Cardiac muscle cell (in vitro differentiated cells and primary cell): ENCODE data around the gene NHSL1. TPM values are rescaled to one million over a fixed set of nuclear protein-coding genes. Genes with fewer than 3 reads are reported as not detected.

Experiments used
- DNase-seq, 2 donors: peaks; one replicate each; pipeline versions ENCODE4 v3.0.0 to v3.0.0-alpha.2; 2010 to 2017; ENCODE audit warnings: low read depth in 1 of 2, low spot score in 1 of 2
- H3K27ac ChIP-seq: fragments of 200-600 bp; sonication (generic); 2 replicates; pipeline ENCODE4 v1.5.1; 2016
- H3K27me3 ChIP-seq: fragments of 200-600 bp; sonication (generic); 2 replicates; pipeline ENCODE4 v1.6.0; 2016; ENCODE audit warnings: control low read depth
- H3K36me3 ChIP-seq: fragments of 200-600 bp; sonication (generic); 2 replicates; pipeline ENCODE4 v1.5.1; 2016; ENCODE audit warnings: control low read depth
- H3K4me1 ChIP-seq: fragments of 200-600 bp; sonication (generic); 2 replicates; pipeline ENCODE4 v1.8.1; 2017; ENCODE audit warnings: low read depth, mild to moderate bottlenecking, mixed run types
- H3K4me3 ChIP-seq: fragments of 200-600 bp; sonication (generic); 2 replicates; pipeline ENCODE4 v1.5.1; 2016; ENCODE audit warnings: mild to moderate bottlenecking
- H3K9me3 ChIP-seq: fragments of 200-600 bp; sonication (generic); 2 replicates; pipeline ENCODE4 v1.5.1; 2017; ENCODE audit warnings: low read depth, mild to moderate bottlenecking, control low read depth
- polyA plus RNA-seq: library from polyadenylated mRNA; unstranded; fragments of >200 nt; fragmentation: Nextera tagmentation; extraction: Ambion mirVana; gene quantifications from 2 replicates; pipeline ENCODE4 v1.2.1, GENCODE V29; 2016
- total RNA-seq: library from RNA; depleted of rRNA; stranded (reverse); fragments of >200 nt; gene quantifications from 2 replicates; pipeline ENCODE4 v1.2.3, GENCODE V29; 2016
- TF ChIP-seq, protein P1 (sequence below): IDR thresholded peaks from 2 replicates; pipeline ENCODE4 v1.5.1; 2012; ENCODE audit warnings: low read depth, mild to moderate bottlenecking, low read length

NHSL1 gene
- total and polyA plus RNA-seq, 2 experiments from 2014 or later: 6.0 to 11.3 TPM

- DNase-seq: no peak
- no peaks in the 10 kb centered on the region for H3K4me1 ChIP-seq
- H3K9me3 ChIP-seq: no peaks in the 10 kb centered on the region
- H3K36me3 ChIP-seq: peaks cover 22% of the 10 kb centered on the region
- no peak overlapping the region for H3K4me3 ChIP-seq
- no peaks in the 10 kb centered on the region for H3K27me3 ChIP-seq
- TF ChIP-seq, protein P1, sequence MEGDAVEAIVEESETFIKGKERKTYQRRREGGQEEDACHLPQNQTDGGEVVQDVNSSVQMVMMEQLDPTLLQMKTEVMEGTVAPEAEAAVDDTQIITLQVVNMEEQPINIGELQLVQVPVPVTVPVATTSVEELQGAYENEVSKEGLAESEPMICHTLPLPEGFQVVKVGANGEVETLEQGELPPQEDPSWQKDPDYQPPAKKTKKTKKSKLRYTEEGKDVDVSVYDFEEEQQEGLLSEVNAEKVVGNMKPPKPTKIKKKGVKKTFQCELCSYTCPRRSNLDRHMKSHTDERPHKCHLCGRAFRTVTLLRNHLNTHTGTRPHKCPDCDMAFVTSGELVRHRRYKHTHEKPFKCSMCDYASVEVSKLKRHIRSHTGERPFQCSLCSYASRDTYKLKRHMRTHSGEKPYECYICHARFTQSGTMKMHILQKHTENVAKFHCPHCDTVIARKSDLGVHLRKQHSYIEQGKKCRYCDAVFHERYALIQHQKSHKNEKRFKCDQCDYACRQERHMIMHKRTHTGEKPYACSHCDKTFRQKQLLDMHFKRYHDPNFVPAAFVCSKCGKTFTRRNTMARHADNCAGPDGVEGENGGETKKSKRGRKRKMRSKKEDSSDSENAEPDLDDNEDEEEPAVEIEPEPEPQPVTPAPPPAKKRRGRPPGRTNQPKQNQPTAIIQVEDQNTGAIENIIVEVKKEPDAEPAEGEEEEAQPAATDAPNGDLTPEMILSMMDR: no peak
- no peak overlapping the region for H3K27ac ChIP-seq
Measured at GRCh38 chr6:138415125-138415524, 84.2 kb downstream of the NHSL1 start.

GRCh38 chr6:138410972-138411880 lies 88.1 kb downstream of the NHSL1 start:
- peak in 1 of 2 donors; percentile 45 for DNase-seq
- no peaks in the 10 kb centered on the region for H3K9me3 ChIP-seq
- no peaks in the 10 kb centered on the region for H3K27me3 ChIP-seq
- H3K36me3 ChIP-seq: peaks cover 46% of the 10 kb centered on the region
- TF ChIP-seq, protein P1: no peak
- no peaks in the 10 kb centered on the region for H3K4me1 ChIP-seq
- no peak overlapping the region for H3K4me3 ChIP-seq
- no peak overlapping the region for H3K27ac ChIP-seq

DNA sequence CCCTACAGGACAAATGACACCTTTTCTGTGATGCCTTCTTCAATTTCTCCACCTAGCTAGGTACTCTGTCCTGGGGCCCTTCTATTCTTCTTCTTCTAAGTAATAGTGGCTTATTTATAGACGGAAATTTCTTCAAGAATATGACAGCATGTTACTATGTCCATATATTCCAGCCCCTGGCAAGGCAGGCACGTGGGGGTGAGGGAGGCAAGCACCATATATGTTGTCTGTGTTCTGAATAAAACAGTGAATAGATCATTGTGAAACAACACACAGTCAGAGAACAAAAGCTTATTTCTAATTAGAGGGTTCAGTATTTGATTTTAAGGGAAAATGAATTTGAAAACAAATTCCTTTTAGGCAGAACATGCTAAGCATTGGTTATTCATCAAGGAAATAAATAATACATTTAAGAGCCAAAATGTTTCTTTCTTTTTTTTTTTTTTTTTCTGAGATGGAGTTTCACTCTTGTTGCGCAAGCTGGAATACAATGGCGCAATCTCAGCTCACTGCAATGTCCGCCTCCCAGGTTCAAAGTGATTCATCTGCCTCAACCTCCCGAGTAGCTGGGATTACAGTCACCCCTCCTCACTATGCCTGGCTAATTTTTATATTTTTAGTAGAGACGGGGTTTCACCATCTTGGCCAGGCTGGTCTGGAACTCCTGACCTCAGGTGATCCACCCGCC lies 89.1 kb downstream of the NHSL1 start:
- Histone ChIP-seq H3K9me3 (no peaks in the 10 kb centered on the region), H3K36me3 (peaks cover 49% of the 10 kb centered on the region), H3K4me1 (peaks cover 6% of the 10 kb centered on the region), H3K4me3 (no peak overlapping the region), H3K27me3 (no peaks in the 10 kb centered on the region), H3K27ac (no peak overlapping the region)
- DNase-seq: peak in 1 of 2 donors; percentile 85
- TF ChIP-seq, protein P1: no peak

GRCh38 chr6:138406443-138406842 lies 92.9 kb downstream of the NHSL1 start:
- Histone ChIP-seq H3K36me3 (peaks cover 34% of the 10 kb centered on the region), H3K27ac (no peak overlapping the region), H3K4me1 (peaks cover 7% of the 10 kb centered on the region), H3K4me3 (no peak overlapping the region), H3K27me3 (no peaks in the 10 kb centered on the region), H3K9me3 (no peaks in the 10 kb centered on the region)
- no peak for DNase-seq
- TF ChIP-seq, protein P1: no peak

- Histone ChIP-seq H3K36me3 (peaks cover 31% of the 10 kb centered on the region), H3K27me3 (no peaks in the 10 kb centered on the region), H3K4me3 (no peak overlapping the region), H3K27ac (no peak overlapping the region), H3K4me1 (peaks cover 7% of the 10 kb centered on the region), H3K9me3 (no peaks in the 10 kb centered on the region)
- TF ChIP-seq, protein P1: no peak
- DNase-seq: no peak
Measured at GRCh38 chr6:138405816-138406413, 93.4 kb downstream of the NHSL1 start.
